Ovary (tissue), 9 donors: Measurements from ENCODE around the gene DUOX1. TPM values are rescaled to one million over a fixed set of nuclear protein-coding genes. Genes with fewer than 3 reads are reported as not detected.

Source experiments
- DNase-seq, 5 donors: peaks; one replicate each; pipeline ENCODE4 v3.0.0-alpha.2; 2019 to 2020
- H3K27ac ChIP-seq, 2 donors: fragments of 200-600 bp; one replicate each; pipeline versions ENCODE4 v1.5.1 to v1.8.0; 2019 to 2022
- H3K27me3 ChIP-seq: fragments of 200-600 bp; one replicate; pipeline ENCODE4 v1.8.0; 2022
- H3K36me3 ChIP-seq: fragments of 200-600 bp; sonication (generic); one replicate; pipeline ENCODE4 v1.5.1; 2019
- H3K4me1 ChIP-seq: one replicate; pipeline ENCODE4 v1.8.1; 2013; ENCODE audit warnings: mild to moderate bottlenecking, moderate library complexity; ENCODE audit not compliant: insufficient read depth
- H3K4me3 ChIP-seq: fragments of 200-600 bp; sonication (generic); one replicate; pipeline ENCODE4 v1.5.1; 2017
- H3K9me3 ChIP-seq, 2 donors: fragments of 200-600 bp in 1 of 2; sonication (generic) in 1 of 2; one replicate each; pipeline versions ENCODE4 v1.5.1 to v1.8.1; 2013 to 2019; ENCODE audit warnings: mild to moderate bottlenecking in 1 of 2, moderate library complexity in 1 of 2
- CTCF ChIP-seq, 3 donors: fragments of 450-650 bp in 2 of 3; fragments of 200-600 bp in 1 of 3; IDR thresholded peaks; one replicate each; pipeline versions ENCODE4 v1.5.1 to v1.8.0; 2016 to 2022; ENCODE audit warnings: antibody characterized with exemption in 3 of 3, mild to moderate bottlenecking in 1 of 3
- EP300 ChIP-seq: sonication (generic); formaldehyde crosslinking; IDR thresholded peaks from one replicate; pipeline ENCODE4 v1.6.1; 2017; ENCODE audit warnings: antibody characterized with exemption
- POLR2A ChIP-seq: fragments of 450-650 bp; IDR thresholded peaks from one replicate; pipeline ENCODE4 v1.6.1; 2017; ENCODE audit warnings: antibody characterized with exemption, mild to moderate bottlenecking, moderate library complexity
- WGBS, 3 donors: extraction: QIAGEN DNeasy Blood & Tissue Kit in 1 of 3; methylation state at CpG; one replicate each; pipeline versions ENCODE4 v1.1.5 to v1.1.7; 2013 to 2017; 5-methylcytosine and 5-hydroxymethylcytosine counted together
- intact Hi-C, 4 donors: fragments of 100-400 bp; cut with DNase I; formaldehyde crosslinking; loops; one replicate each; pipeline versions ENCODE4 v1.11.0 to v1.15.1; 2022 to 2023
- polyA plus RNA-seq, 2 donors: library from polyadenylated mRNA; stranded (reverse); fragments of 200-250 nt in 1 of 2; fragments of 350-450 nt in 1 of 2; fragmentation: Illumina TruSeq in 1 of 2; extraction: RNeasy Lipid Tissue Mini Kit (QIAGEN cat#74804) in 1 of 2; gene quantifications; one replicate each; pipeline ENCODE4 v1.2.3, GENCODE V29; 2013 to 2014
- total RNA-seq, 7 donors: library from RNA; depleted of rRNA in 2 of 7; stranded (reverse); fragments of >200 nt in 2 of 7; fragmentation: NEBNext Ultra II Directional in 3 of 7; extraction: Animal tissue kit (Norgen Biotek cat#: 25700) in 3 of 7; gene quantifications; one replicate each; pipeline versions ENCODE4 v1.1.0 to v1.2.4, GENCODE V29; 2016 to 2023
- donor health status: DM: no; HTN: no; CAD: no; lungs with moderate emphysema.
- donor health status: DM: no; HTN: no; CAD: no.
- donor health status: Bipolar disorder and iron deficiency.
- donor health status: DM: yes; HTN: yes; CAD: no.
- donor health status: DM: no; HTN: no; CAD: no.
- donor health status: DM: yes; HTN: yes; CAD: no.

The DUOX1 gene
- total and polyA plus RNA-seq, 9 donors = 0.23 to 9.2 (median 1.4) TPM

GRCh38 chr15:45157974-45158373, 28.2 kb downstream of the DUOX1 start:
- 55 to 83% (median 64%) methylated on average over 1 of the region's 1 CpG for WGBS, 3 donors
- no peak for DNase-seq
- H3K36me3 ChIP-seq = no peaks in the 10 kb centered on the region

DNA sequence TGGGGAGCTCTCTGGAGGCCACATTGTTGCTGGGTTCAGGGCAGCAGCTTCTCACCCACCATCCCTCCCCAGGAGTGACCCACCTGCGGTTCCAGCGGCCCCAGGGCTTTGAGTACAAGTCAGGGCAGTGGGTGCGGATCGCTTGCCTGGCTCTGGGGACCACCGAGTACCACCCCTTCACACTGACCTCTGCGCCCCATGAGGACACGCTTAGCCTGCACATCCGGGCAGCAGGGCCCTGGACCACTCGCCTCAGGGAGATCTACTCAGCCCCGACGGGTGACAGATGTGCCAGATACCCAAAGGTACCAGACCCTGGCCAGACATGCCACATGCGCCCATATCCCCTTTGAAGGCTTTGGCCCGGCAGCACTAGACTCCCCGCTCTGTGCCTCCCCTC, 31.9 kb downstream of the DUOX1 start:
- intact Hi-C loops = loop anchor here in 3 of 4 donors (5.0 to 10.0 kb wide), 6 partner anchors 36 to 296 kb away; a partner anchor contains a TSS
- no peaks in the 10 kb centered on the region for H3K27me3 ChIP-seq
- 79 to 89% (median 81%) methylated on average over 9 to 14 of the region's 14 CpGs for WGBS, 3 donors
- H3K27ac ChIP-seq = no peak overlapping the region
- H3K4me1 ChIP-seq = peaks cover 1% of the 10 kb centered on the region
- no peaks in the 10 kb centered on the region for H3K9me3 ChIP-seq
- no peak for DNase-seq
- TF ChIP-seq EP300 = no peak
- no peak for TF ChIP-seq CTCF (IDR thresholded peaks at IDR 0.05)
- no peak for TF ChIP-seq POLR2A
- no peak overlapping the region for H3K4me3 ChIP-seq
- H3K36me3 ChIP-seq = no peaks in the 10 kb centered on the region

More at GRCh38 chr15:45157974-45158373, 28.2 kb downstream of the DUOX1 start:
- intact Hi-C loops = no loop called here
- H3K9me3 ChIP-seq = no peaks in the 10 kb centered on the region
- TF ChIP-seq POLR2A (no peak), CTCF (IDR thresholded peaks at IDR 0.05) (no peak), EP300 (no peak)
- H3K4me3 ChIP-seq = no peak overlapping the region
- no peaks in the 10 kb centered on the region for H3K27me3 ChIP-seq
- H3K4me1 ChIP-seq = peaks cover 1% of the 10 kb centered on the region
- H3K27ac ChIP-seq = no peak overlapping the region

DNA sequence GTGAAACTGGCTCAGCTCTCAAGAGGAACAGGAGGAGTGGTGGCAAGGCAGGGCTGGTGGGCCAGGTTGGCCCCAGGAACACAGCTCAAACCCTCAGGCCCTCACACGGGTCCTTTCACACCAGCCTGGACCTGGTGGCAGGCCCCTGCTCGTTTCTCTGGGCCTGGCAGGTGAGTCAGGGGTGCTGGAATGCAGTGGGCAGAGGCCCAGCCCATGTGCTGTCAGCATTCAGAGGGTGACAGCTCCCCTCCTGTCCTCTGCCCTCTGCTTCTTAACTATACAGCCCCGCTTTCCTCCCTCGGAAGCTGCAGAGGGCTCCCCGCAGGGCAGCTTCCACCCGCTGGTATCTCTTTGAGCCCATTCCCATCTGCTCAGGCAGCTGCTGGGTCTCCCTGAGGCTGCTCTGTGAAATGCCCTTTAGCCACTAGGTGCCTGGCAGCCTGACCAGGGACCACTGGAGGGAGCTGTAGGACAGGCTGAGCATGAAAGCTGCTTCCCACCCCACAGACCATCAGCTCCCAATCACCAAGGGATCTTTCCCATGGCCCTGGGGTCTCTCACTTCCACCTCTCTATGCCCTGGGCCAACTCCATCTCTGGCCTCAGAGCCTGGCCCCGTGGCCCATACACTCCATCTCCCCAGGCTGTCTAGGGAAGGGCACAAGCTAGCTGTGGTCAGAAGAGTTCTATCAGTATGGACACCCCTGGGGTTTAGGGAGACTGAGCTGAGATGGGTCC, 33.1 kb downstream of the DUOX1 start:
- no peaks in the 10 kb centered on the region for H3K36me3 ChIP-seq
- no peak overlapping the region for H3K27ac ChIP-seq
- no peaks in the 10 kb centered on the region for H3K27me3 ChIP-seq
- peaks cover 1% of the 10 kb centered on the region for H3K4me1 ChIP-seq
- TF ChIP-seq CTCF (IDR thresholded peaks at IDR 0.05) (peak; percentile 67 to 82 (median 78)), EP300 (no peak)
- peak; percentile 71 to 84 (median 80) for DNase-seq
- intact Hi-C loops = loop anchor here in 3 of 4 donors (5.0 to 10.0 kb wide), 6 partner anchors 34 to 294 kb away; a partner anchor contains a TSS
- no peaks in the 10 kb centered on the region for H3K9me3 ChIP-seq
- no peak overlapping the region for H3K4me3 ChIP-seq
- WGBS, 3 donors = 5 to 9% (median 7%) methylated on average over 7 of the region's 7 CpGs

DNA sequence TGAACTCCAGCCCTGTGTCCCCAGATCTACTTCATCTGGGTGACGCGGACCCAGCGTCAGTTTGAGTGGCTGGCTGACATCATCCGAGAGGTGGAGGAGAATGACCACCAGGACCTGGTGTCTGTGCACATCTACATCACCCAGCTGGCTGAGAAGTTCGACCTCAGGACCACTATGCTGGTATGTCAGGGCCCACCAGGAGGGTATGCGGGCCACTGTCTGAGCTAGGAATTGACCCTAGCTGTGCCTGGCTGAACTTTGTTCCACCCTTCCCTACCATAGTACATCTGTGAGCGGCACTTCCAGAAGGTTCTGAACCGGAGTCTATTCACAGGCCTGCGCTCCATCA, 33.7 kb downstream of the DUOX1 start:
- 72 to 79% (median 74%) methylated on average over 9 of the region's 9 CpGs for WGBS, 3 donors
- Histone ChIP-seq H3K4me3 (no peak overlapping the region), H3K27me3 (no peaks in the 10 kb centered on the region), H3K9me3 (no peaks in the 10 kb centered on the region), H3K27ac (no peak overlapping the region), H3K36me3 (no peaks in the 10 kb centered on the region), H3K4me1 (peaks cover 1% of the 10 kb centered on the region)
- no peak for TF ChIP-seq CTCF (IDR thresholded peaks at IDR 0.05)
- no peak for TF ChIP-seq EP300
- no peak for TF ChIP-seq POLR2A
- intact Hi-C loops = loop anchor here in 3 of 4 donors (5.0 to 10.0 kb wide), 6 partner anchors 34 to 294 kb away; a partner anchor contains a TSS
- no peak for DNase-seq
